Stimulated activated CD8-positive, alpha-beta memory T cell treated with anti-CD3 and anti-CD28 coated beads, Interleukin-7, amount 100 ng/mL, for 24 hours (primary cell): ENCODE data around the gene SRD5A3.

ENCODE experiments used
- DNase-seq: peaks from one replicate; pipeline ENCODE4 v3.0.0-alpha.2; 2020; ENCODE audit warnings: low read depth

The SRD5A3 gene

DNA sequence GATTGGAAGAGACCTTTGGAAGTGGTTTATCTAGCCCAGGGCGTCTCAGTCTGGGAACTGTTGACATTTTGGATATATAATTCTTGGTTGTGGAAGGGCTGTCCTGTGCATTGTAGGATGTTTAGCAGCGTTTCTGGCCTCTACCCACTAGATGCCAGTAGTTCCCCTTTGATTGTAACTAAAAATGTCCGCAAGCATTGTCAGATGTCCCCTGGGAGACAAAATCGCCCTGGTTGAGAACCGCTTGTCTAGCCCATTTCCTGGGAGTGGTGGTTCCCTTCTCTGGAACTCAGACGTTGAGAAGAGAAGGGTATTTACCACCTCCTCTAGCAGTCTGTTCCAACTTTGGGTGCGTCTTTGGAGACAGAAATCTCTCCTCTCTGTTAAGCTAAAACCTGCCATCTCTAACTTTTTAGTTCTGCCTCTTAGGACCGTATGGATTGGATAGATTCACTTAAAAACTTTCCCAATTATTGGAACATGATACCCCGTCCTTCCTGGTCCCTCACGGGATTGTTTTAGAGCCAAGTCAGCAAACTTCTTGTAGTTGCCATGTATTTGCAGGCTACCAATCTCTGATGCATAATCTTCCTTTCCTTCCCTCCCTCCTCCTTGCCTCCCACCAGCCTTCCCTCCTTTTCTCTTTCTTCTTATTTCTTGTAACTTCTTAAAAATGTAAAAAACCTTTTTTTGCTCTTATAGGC is 63.6 kb downstream of the SRD5A3 start:
- no peak for DNase-seq

DNA sequence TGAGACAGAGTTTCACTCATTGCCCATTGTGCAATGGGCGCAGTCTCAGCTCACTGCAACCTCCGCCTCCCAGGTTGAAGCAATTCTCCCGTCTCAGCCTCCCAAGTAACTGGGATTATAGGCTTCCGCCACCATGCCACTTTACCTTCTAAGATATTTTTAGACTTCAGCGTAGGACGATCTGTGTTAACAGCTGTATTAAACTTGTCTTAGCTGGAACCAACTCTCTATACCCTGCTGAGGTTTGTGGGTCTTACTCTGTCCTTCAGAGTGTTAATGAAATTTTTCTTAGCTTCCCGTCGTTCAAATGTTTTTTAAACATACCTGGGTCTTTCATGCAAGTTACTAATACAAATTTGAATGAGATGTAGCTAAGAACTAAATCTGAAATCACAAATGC is 64.4 kb downstream of the SRD5A3 start:
- no peak for DNase-seq

DNA sequence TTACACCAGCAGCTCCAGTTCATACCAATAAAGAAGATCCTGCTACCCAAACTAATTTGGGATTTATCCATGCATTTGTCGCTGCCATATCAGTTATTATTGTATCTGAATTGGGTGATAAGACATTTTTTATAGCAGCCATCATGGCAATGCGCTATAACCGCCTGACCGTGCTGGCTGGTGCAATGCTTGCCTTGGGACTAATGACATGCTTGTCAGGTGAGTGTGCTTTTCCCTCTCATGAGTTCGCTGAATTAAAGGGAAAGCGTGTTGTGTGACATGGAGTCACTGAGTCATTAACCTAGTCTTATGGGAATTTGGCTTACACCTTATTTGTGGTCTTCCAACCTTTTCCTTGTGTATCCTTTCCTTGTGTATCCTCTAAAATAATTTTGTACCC is 65.6 kb downstream of the SRD5A3 start:
- DNase-seq = no peak

DNA sequence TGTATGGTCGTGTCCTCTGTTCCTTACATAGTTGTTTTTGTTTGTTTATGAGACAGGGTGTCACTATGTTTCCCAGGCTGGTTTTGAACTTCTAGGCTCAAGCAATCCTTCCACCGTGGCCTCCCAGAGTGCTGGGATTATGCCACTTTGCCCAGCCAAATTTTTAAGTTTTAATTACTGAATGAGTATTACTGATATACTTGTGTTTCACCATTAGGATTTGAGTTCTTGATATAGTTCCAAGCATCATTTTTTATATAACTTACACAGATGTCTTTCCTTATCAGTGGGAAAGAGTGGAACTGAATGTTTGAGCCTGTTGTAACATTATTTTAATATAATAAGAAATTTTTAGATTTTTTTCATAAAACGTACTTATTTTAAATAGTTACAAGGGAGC is 70.1 kb downstream of the SRD5A3 start:
- DNase-seq = no peak
